Gastrocnemius medialis (tissue), 4 donors: ENCODE results near the gene PIM3. TPM values are rescaled to one million over a fixed set of nuclear protein-coding genes. Genes with fewer than 3 reads are reported as not detected.
A peak's percentile ranks its signal among the peaks of the same experiment; 100 is the strongest.
"Not testable (repeated sequence)": the region's sequence is repeated elsewhere in the genome, so short reads cannot be mapped to it uniquely, and the experiment has no call there.

Experiments used
- ATAC-seq, 2 donors: fragments of 150-250 bp; one replicate each; pipeline ENCODE4 v1.9.1; 2016
- DNase-seq, 2 donors: peaks; one replicate each; pipeline ENCODE4 v3.0.0-alpha.2; 2019
- H3K27ac ChIP-seq, 4 donors: fragments of 200-600 bp; sonication (generic); 1 replicate in 1 of 4; 2 replicates in 3 of 4; pipeline ENCODE4 v1.5.1; 2016 to 2018; ENCODE audit warnings: mild to moderate bottlenecking in 2 of 4, moderate library complexity in 1 of 4
- H3K27me3 ChIP-seq, 3 donors: fragments of 200-600 bp; sonication (generic) in 2 of 3; 1 replicate in 1 of 3; 2 replicates in 2 of 3; pipeline versions ENCODE4 v1.5.1 to v1.6.0; 2016 to 2019; ENCODE audit warnings: mild to moderate bottlenecking in 1 of 3, moderate library complexity in 1 of 3
- H3K36me3 ChIP-seq, 2 donors: fragments of 200-600 bp; sonication (generic) in 1 of 2; one replicate each; pipeline ENCODE4 v1.5.1; 2017 to 2018
- H3K4me1 ChIP-seq, 2 donors: fragments of 200-600 bp; sonication (generic) in 1 of 2; one replicate each; pipeline ENCODE4 v1.5.1; 2016 to 2017; ENCODE audit warnings: mild to moderate bottlenecking in 2 of 2
- H3K4me3 ChIP-seq, 4 donors: fragments of 200-600 bp; sonication (generic) in 3 of 4; 1 replicate in 1 of 4; 2 replicates in 3 of 4; pipeline ENCODE4 v1.5.1; 2016 to 2019; ENCODE audit warnings: mild to moderate bottlenecking in 2 of 4
- H3K9me3 ChIP-seq, 3 donors: fragments of 200-600 bp; sonication (generic) in 2 of 3; 1 replicate in 1 of 3; 2 replicates in 2 of 3; pipeline ENCODE4 v1.5.1; 2016 to 2019
- POLR2A ChIP-seq, 2 donors: fragments of 450-650 bp; IDR thresholded peaks; one replicate each; pipeline ENCODE4 v1.6.1; 2017; ENCODE audit warnings: antibody characterized with exemption in 2 of 2, mild to moderate bottlenecking in 2 of 2, moderate library complexity in 2 of 2
- in situ Hi-C, 4 donors: fragments of 200-750 bp; cut with MboI; loops; one replicate each; pipeline versions ENCODE4 v1.15.0 to v1.8.0; 2017; ENCODE audit warnings: low sequenced_read_pairs in 4 of 4
- intact Hi-C: fragments of 100-400 bp; cut with DNase I; formaldehyde crosslinking; loops from one replicate; pipeline ENCODE4 v1.15.1; 2023; ENCODE audit warnings: low total_unique reads
- total RNA-seq, 4 donors: library from RNA; depleted of rRNA; stranded (reverse); fragments of >200 nt; gene quantifications; one replicate each; pipeline versions ENCODE4 v1.1.0 to v1.2.3, GENCODE V29; 2016
- TF ChIP-seq, protein P1 (sequence below), 5 experiments: fragments of 450-650 bp in 3 of 5; fragments of 200-600 bp in 2 of 5; sonication (generic) in 2 of 5; IDR thresholded peaks in 4 of 5; conservative IDR thresholded peaks in 1 of 5; 1 replicate in 4 of 5; 2 replicates in 1 of 5; pipeline ENCODE4 v1.5.1; 2016 to 2019; ENCODE audit warnings: antibody characterized with exemption in 5 of 5, mild to moderate bottlenecking in 3 of 5, moderate library complexity in 3 of 5

Gene PIM3
- total RNA-seq, 4 donors from 2014 or later, result 165 to 327 (median 188) TPM

DNA sequence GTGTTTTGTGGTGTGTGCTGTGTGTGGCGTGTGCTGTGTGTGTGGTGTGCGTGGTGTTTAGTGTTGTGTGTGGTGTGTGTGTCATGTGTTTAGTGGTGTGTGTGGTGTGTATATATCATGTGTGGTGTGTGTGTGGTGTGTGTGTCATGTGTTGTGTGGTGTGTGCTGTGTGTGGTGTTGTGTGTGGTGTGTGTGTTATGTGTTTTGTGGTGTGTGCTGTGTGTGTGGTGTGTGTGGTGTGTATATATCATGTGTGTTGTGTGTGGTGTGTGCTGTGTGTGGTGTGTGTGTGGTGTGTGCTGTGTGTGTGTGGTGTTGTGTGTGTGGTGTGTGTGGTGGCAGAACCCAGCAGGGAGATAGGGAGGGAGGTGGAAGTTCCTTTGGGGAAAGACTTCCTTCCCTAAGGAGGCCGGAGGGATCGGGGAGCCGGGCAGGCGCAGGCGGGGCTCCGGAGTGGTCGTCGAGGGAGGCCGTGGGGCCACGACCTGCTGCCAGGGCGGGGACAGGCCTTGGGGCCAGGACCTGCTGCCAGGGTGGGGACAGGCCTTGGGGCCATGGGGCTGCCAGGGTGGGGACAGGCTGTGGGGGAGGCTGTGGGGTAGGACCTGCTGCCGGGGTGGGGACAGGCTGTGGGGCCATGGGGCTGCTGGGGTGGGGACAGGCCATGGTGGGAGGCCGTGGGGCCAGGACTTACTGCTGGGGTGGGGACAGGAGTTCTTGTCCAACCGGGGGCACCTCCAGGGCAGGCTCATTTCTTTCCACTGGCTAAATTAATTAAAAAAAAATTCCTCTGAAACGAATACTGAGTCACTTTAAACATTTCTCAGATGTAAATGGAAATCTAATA, 15.2 kb downstream of the PIM3 start:
- no peaks in the 10 kb centered on the region for H3K9me3 ChIP-seq
- intact Hi-C loops, result loop anchor here (5.0 kb wide), 1 partner anchor 208 kb away; no protein-coding TSS in a partner anchor
- H3K4me3 ChIP-seq, result no peak overlapping the region
- ATAC-seq (no peak), DNase-seq (peak in 1 of 2 donors; percentile 26)
- in situ Hi-C loops, result no loop called here
- H3K27ac ChIP-seq, result peak overlapping the region; percentile 60 to 74 (median 72)
- no peaks in the 10 kb centered on the region for H3K36me3 ChIP-seq
- peaks cover 6 to 11% of the 10 kb centered on the region in 2 donors for H3K4me1 ChIP-seq
- TF ChIP-seq, protein P1, sequence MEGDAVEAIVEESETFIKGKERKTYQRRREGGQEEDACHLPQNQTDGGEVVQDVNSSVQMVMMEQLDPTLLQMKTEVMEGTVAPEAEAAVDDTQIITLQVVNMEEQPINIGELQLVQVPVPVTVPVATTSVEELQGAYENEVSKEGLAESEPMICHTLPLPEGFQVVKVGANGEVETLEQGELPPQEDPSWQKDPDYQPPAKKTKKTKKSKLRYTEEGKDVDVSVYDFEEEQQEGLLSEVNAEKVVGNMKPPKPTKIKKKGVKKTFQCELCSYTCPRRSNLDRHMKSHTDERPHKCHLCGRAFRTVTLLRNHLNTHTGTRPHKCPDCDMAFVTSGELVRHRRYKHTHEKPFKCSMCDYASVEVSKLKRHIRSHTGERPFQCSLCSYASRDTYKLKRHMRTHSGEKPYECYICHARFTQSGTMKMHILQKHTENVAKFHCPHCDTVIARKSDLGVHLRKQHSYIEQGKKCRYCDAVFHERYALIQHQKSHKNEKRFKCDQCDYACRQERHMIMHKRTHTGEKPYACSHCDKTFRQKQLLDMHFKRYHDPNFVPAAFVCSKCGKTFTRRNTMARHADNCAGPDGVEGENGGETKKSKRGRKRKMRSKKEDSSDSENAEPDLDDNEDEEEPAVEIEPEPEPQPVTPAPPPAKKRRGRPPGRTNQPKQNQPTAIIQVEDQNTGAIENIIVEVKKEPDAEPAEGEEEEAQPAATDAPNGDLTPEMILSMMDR (IDR thresholded peaks at IDR 0.05 in 4 of 5, conservative IDR thresholded peaks at IDR 0.05 in 1 of 5), result no peak
- TF ChIP-seq POLR2A (IDR thresholded peaks at IDR 0.05), result no peak
- no peaks in the 10 kb centered on the region for H3K27me3 ChIP-seq

DNA sequence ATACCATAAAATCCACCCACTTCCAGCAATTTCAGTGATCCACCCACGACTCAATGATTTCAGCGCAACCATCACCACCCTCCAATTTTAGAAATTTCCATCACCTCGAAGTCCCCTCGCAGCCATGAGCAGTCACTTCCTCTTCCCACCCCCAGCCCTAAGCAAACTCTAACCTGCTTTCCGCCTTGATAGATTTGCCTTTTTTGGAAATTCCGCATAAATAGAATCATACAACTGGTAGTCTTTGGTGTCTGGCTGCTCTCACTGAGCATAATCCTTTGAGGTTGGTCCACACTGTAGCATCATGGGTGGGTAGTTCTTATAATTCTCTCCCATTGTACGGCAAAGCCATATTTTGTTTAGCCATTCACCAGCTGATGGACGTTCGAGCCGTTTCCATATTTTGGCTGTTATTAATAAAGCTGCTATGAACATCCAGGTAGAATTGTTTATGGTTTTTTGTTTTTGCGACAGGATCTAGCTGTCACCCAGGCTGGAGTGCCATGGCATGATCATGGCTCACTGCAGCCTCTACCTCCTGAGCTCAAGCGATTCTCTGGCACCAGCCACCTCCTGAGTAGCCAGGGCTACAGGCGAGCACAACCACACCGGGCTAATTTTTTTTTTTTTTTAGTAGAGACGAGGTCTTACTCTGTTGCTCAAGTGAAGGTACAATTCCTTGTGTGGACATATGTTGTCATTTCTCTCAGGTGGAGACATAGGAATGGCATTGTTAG, 16.0 kb downstream of the PIM3 start:
- TF ChIP-seq POLR2A (IDR thresholded peaks at IDR 0.05), result no peak
- TF ChIP-seq, protein P1 (IDR thresholded peaks at IDR 0.05 in 4 of 5, conservative IDR thresholded peaks at IDR 0.05 in 1 of 5), result no peak

DNA sequence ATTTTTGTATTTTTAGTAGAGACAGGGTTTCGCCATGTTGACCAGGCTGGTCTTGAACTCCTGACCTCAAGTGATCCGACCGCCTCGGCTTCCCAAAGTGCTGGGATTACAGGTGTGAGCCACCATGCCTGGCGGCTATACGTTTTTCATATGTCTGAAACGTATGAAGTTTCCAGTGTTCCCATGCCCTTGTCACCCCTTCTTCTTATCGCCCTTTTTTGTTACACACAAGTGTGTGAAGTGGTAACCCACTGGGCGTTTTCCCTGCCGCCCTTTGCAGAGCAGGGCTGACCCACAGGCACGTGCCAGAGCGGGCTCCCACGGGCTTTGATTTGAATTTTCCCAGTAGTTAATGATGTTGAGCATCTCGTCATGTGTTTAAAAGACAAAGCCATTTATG, 17.0 kb downstream of the PIM3 start:
- ATAC-seq (no peak), DNase-seq (peak in 1 of 2 donors; percentile 11)
- in situ Hi-C loops (no loop called here), intact Hi-C loops (loop anchor here (5.0 kb wide), 1 partner anchor 210 kb away; no protein-coding TSS in a partner anchor)
- TF ChIP-seq, protein P1 (IDR thresholded peaks at IDR 0.05 in 4 of 5, conservative IDR thresholded peaks at IDR 0.05 in 1 of 5), result no peak
- TF ChIP-seq POLR2A (IDR thresholded peaks at IDR 0.05), result no peak
- no peak overlapping the region for H3K27ac ChIP-seq
- H3K4me1 ChIP-seq, result peaks cover under 1 to 2% of the 10 kb centered on the region in 2 donors
- H3K9me3 ChIP-seq, result no peaks in the 10 kb centered on the region
- no peak overlapping the region for H3K4me3 ChIP-seq
- H3K27me3 ChIP-seq, result peaks cover 0 to 6% (median under 1%) of the 10 kb centered on the region in 3 donors
- H3K36me3 ChIP-seq, result no peaks in the 10 kb centered on the region

More for the DNA sequence above, 16.0 kb downstream of the PIM3 start:
- H3K9me3 ChIP-seq, result no peaks in the 10 kb centered on the region
- no peak overlapping the region for H3K4me3 ChIP-seq
- ATAC-seq (peak in 1 of 2 donors; percentile 29), DNase-seq (peak in 1 of 2 donors; percentile 40)
- H3K4me1 ChIP-seq, result peaks cover 6 to 11% of the 10 kb centered on the region in 2 donors
- in situ Hi-C loops (no loop called here), intact Hi-C loops (loop anchor here (5.0 kb wide), 1 partner anchor 209 kb away; no protein-coding TSS in a partner anchor)
- H3K27me3 ChIP-seq, result no peaks in the 10 kb centered on the region
- H3K27ac ChIP-seq, result peak overlapping the region; percentile 60 to 74 (median 72)
- H3K36me3 ChIP-seq, result no peaks in the 10 kb centered on the region

DNA sequence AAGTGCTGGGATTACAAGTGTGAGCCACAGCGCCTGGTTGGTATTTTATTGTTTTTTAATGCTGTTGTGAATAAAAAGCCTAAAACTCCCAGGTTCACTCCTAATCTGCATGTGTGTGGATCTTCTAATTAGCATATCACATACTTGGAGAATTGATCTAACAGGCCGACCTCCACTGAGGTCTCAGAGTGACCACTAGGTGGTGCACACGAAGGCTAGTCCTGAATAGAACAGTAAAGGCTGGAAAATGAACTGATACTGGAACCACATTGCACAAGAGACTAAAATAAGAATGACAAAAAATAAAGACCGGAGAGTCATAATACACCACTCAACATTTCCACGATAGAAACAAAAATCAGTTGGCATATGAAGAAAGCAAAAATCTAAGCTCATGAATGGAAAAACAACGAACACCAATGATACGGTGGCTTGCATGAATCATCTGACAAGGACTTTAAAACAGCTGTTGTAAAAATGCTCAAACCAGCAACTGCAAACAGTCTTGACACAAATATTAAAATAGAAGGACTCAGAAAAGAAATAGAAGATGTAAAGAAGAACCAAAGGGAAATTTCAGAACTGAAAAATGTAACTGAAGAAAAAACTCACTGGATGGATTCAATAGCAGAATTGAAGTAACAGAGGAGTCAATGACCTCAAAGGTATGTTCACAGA, 19.2 kb downstream of the PIM3 start:
- Histone ChIP-seq H3K4me3 (no peak overlapping the region), H3K27me3 (peaks cover 9 to 24% (median 22%) of the 10 kb centered on the region in 3 donors), H3K9me3 (no peaks in the 10 kb centered on the region), H3K4me1 (peaks cover 0 to 4% of the 10 kb centered on the region in 2 donors), H3K36me3 (no peaks in the 10 kb centered on the region), H3K27ac (no peak overlapping the region)
- DNase-seq (no peak), ATAC-seq (peak in 1 of 2 donors; percentile 26)
- in situ Hi-C loops (loop anchor here in 1 of 4 donors (10.0 kb wide), 1 partner anchor 45 kb away; no protein-coding TSS in a partner anchor), intact Hi-C loops (loop anchor here (5.0 kb wide), 1 partner anchor 212 kb away; no protein-coding TSS in a partner anchor)
- no peak for TF ChIP-seq POLR2A (IDR thresholded peaks at IDR 0.05)
- TF ChIP-seq, protein P1 (IDR thresholded peaks at IDR 0.05 in 4 of 5, conservative IDR thresholded peaks at IDR 0.05 in 1 of 5), result peak in 4 of 5 experiments; percentile 25 to 55 (median 49)

DNA sequence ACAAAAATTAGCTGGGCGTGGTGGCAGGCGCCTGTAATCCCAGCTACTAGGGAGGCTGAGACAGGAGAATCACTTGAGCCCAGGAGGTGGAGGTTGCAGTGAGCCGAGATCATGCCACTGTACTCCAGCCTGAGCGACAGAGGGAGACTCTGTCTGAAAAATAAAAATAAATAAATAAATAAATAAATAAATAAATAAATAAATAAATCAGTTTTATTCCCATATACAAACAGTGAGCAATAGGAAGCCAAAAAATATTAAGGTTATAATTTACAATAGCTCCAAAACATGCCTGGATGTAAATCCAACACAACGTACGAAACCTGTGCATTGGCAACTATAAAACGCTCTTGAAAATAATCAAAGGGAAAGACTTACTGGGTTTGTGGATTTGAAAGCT, 21.2 kb downstream of the PIM3 start:
- H3K9me3 ChIP-seq, H3K4me1 ChIP-seq: not testable (repeated sequence)
- in situ Hi-C loops, result loop anchor here in 1 of 4 donors (10.0 kb wide), 1 partner anchor 47 kb away; no protein-coding TSS in a partner anchor

More for the DNA sequence above, 21.2 kb downstream of the PIM3 start:
- ATAC-seq, H3K36me3 ChIP-seq, H3K4me3 ChIP-seq, DNase-seq, H3K27ac ChIP-seq, intact Hi-C loops: not testable (repeated sequence)
- peaks cover 10 to 31% (median 26%) of the 10 kb centered on the region in 3 donors for H3K27me3 ChIP-seq
